Measurements from ENCODE around the gene UBR2. TPM values are rescaled to one million over a fixed set of nuclear protein-coding genes. Genes with fewer than 3 reads are reported as not detected.

Gene UBR2
- total and polyA plus RNA-seq, 9 of the 15 experiments (the other 6 are each of a cell fraction or from before 2014, with no cell fraction given): 9.1 to 38.9 (median 23.4) TPM

- TF ChIP-seq ELF2 (CRISPR knock-in tag; IDR thresholded peaks at IDR 0.05) (no peak), PCBP1 (IDR thresholded peaks at IDR 0.05; ENCODE audit: low read depth, low read length, poor library complexity, severe bottlenecking) (no peak), NR2C1 (IDR thresholded peaks at IDR 0.05) (no peak), NR2C1 (tag; IDR thresholded peaks at IDR 0.05) (no peak), FOXJ2 (tag; IDR thresholded peaks at IDR 0.05) (no peak), SUPT5H (IDR thresholded peaks at IDR 0.05) (no peak), ZNF609 (CRISPR knock-in tag; IDR thresholded peaks at IDR 0.05; ENCODE audit: borderline replicate concordance) (no peak), KDM4B (IDR thresholded peaks at IDR 0.05; ENCODE audit: borderline replicate concordance in 2 of 2, low read depth in 1 of 2) (no peak), YBX1 (IDR thresholded peaks at IDR 0.05) (no peak), MYNN (IDR thresholded peaks at IDR 0.05) (no peak), MYNN (CRISPR knock-in tag; IDR thresholded peaks at IDR 0.05) (no peak), POLR2B (IDR thresholded peaks at IDR 0.05; ENCODE audit: low read depth, partially characterized antibody) (no peak), ZNF79 (CRISPR knock-in tag; IDR thresholded peaks at IDR 0.05; ENCODE audit: low read depth) (no peak), ZC3H8 (IDR thresholded peaks at IDR 0.05) (no peak), THAP7 (CRISPR knock-in tag; IDR thresholded peaks at IDR 0.05) (no peak), NBN (IDR thresholded peaks at IDR 0.05; ENCODE audit: low read depth) (no peak)
- DNase-seq (ENCODE audit: extremely low read depth in 1 of 4, low spot score in 3 of 4) (no peak), FAIRE-seq (no peak), ATAC-seq (no peak)
- Histone ChIP-seq H3K9ac (ENCODE audit: insufficient read depth in 1 of 2, low read depth in 2 of 2, low read length in 2 of 2) (no peak overlapping the region), H3K9me1 (ENCODE audit: control insufficient read depth, insufficient read depth, low read length) (no peaks in the 10 kb centered on the region), H3K4me2 (ENCODE audit: insufficient read depth, low read length) (no peak overlapping the region), H3K27ac (ENCODE audit: extremely low read depth, low read depth, low read length) (no peak overlapping the region), H3K9me3 (replicated peaks; ENCODE audit: control insufficient read depth, insufficient read depth, low read depth, low read length) (no peaks in the 10 kb centered on the region), H3K27me3 (ENCODE audit: control insufficient read depth in 2 of 2, insufficient read depth in 2 of 2, low read length in 2 of 2) (no peaks in the 10 kb centered on the region), H3K79me2 (ENCODE audit: control insufficient read depth, insufficient read depth, low read length) (no peaks in the 10 kb centered on the region), H3K4me3 (no peak overlapping the region), H4K20me1 (replicated peaks; ENCODE audit: control insufficient read depth, insufficient read depth, low read length) (no peaks in the 10 kb centered on the region), H3K36me3 (ENCODE audit: control insufficient read depth, insufficient read depth, low read length) (peaks cover 80% of the 10 kb centered on the region), H2AFZ (ENCODE audit: low read depth, low read length) (no peak overlapping the region), H3K4me1 (replicated peaks in 1 of 2; ENCODE audit: control insufficient read depth in 2 of 2, insufficient read depth in 2 of 2, low read length in 2 of 2) (no peaks in the 10 kb centered on the region)
- POLR2A ChIA-PET: no interaction called here
- intact Hi-C loops (cut with micrococcal nuclease) (loop anchor here (5.0 kb wide), 1 partner anchor 93 kb away; no protein-coding TSS in a partner anchor), in situ Hi-C loops (cut with MboI) (loop anchor here (5.0 kb wide), 1 partner anchor 217 kb away; the partner anchor contains the start of gene RPL7L1)
- 61% methylated on average over 1 of the region's 1 CpG for WGBS (ENCODE audit: insufficient coverage, low coverage, missing lambda C conversion rate)
- no TSS peak for BruUV-seq (replicated peaks)
- CTCF ChIA-PET (ENCODE audit: low intra/inter-chr PET ratio): interaction anchor here (0.6 to 3.6 kb wide), 2 partner anchors 12 to 66 kb away, joined by 3 to 14 read pairs; no protein-coding TSS in a partner anchor
These were observed 96.0 kb downstream of the UBR2 start for GRCh38 chr6:42659806-42660205.
